Measurements from ENCODE around the gene CFB. TPM values are rescaled to one million over a fixed set of nuclear protein-coding genes. Genes with fewer than 3 reads are reported as not detected.
"Not testable (repeated sequence)": the region's sequence is repeated elsewhere in the genome, so short reads cannot be mapped to it uniquely, and the experiment has no call there.

CFB gene
- total and polyA plus RNA-seq, 2 donors (not counting 3 experiments of a cell fraction or from before 2014, with no cell fraction given): 0.87 to 1.5 TPM

DNA sequence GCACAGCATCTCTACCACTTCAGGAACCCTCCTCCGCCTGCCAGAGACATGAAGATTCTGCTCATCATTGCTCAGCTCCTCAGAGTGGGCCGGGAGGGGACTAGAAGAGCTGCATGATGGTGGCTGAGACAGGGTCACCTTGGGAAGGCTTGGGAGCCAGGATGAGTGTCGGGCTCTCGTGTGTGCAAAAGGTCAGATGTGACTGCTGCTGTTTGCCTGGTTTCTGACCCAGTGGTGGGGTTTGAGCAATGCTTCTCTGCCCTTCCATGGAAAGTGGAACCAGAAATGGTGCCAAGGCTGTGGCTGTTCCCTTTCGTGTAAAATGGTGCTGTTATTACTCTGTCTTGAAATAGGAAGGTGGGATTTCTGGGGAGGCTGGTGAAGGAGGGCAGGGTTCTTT, 35.1 kb downstream of the CFB start:
- H2AFZ ChIP-seq (ENCODE audit: low read depth, low read length); BruUV-seq (replicated peaks); POLR2A ChIA-PET; H3K9me1 ChIP-seq (replicated peaks; ENCODE audit: control insufficient read depth, extremely low read depth, insufficient read depth, low read length); intact Hi-C loops (cut with micrococcal nuclease); H3K4me3 ChIP-seq (replicated peaks in 1 of 3; ENCODE audit: insufficient read depth in 1 of 3, low read depth in 1 of 3, low read length in 3 of 3); H3K79me2 ChIP-seq (ENCODE audit: control insufficient read depth, insufficient read depth, low read length); H4K20me1 ChIP-seq (replicated peaks; ENCODE audit: control insufficient read depth, extremely low read depth, insufficient read depth, low read length); H3K27me3 ChIP-seq (ENCODE audit: control insufficient read depth in 2 of 2, insufficient read depth in 2 of 2, low read length in 2 of 2); H3K9ac ChIP-seq (replicated peaks; ENCODE audit: extremely low read depth, insufficient read depth, low read length); H3K27ac ChIP-seq (ENCODE audit: insufficient read depth, low read depth, low read length); H3K9me3 ChIP-seq (replicated peaks; ENCODE audit: control insufficient read depth, insufficient read depth, low read length); dilution Hi-C loops (cut with MboI; ENCODE audit: extremely low pct_ligation_motif_present, low sequenced_read_pairs); DNase-seq (ENCODE audit: low read depth, low spot score); H3K4me2 ChIP-seq (ENCODE audit: insufficient read depth, low read length); H3K4me1 ChIP-seq (ENCODE audit: control insufficient read depth, extremely low read depth, insufficient read depth, low read length): not testable (repeated sequence)
- peak; percentile 47 for FAIRE-seq
- CTCF ChIA-PET: interaction anchor here (2.4 kb wide), 1 partner anchor 29 kb away, joined by 9 read pairs; no protein-coding TSS in a partner anchor
- H3K36me3 ChIP-seq (ENCODE audit: control insufficient read depth in 2 of 2, extremely low read depth in 1 of 2, insufficient read depth in 2 of 2, low read length in 2 of 2): peaks cover 0 to 10% of the 10 kb centered on the region in 2 experiments

DNA sequence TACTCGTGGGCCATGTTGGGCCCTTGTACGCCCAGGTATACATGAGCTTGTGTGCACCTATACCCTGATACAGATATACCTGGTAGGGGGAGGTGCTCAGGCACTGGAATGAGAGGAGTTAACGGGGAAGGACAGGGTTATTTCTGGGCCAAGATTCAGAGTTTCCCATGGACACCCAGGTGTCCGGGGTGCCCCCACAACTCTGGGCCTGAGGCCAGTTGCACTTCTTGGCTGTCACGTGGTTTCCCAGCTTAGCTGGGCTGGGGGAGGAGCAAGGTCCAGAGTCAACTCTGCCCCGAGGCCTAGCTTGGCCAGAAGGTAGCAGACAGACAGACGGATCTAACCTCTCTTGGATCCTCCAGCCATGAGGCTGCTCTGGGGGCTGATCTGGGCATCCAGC, 35.8 kb downstream of the CFB start, which contains the start of gene C4A:
TSS of gene C4A (plus strand) at position 314 of the 400 bp plus-strand sequence. CDS start at position 365, 51 bp downstream.
- H3K4me2 ChIP-seq (ENCODE audit: insufficient read depth, low read length); H3K9ac ChIP-seq (replicated peaks; ENCODE audit: extremely low read depth, insufficient read depth, low read length); H4K20me1 ChIP-seq (replicated peaks; ENCODE audit: control insufficient read depth, extremely low read depth, insufficient read depth, low read length); dilution Hi-C loops (cut with MboI; ENCODE audit: extremely low pct_ligation_motif_present, low sequenced_read_pairs); DNase-seq (ENCODE audit: low read depth, low spot score); intact Hi-C loops (cut with micrococcal nuclease); H3K9me3 ChIP-seq (replicated peaks; ENCODE audit: control insufficient read depth, insufficient read depth, low read length); H2AFZ ChIP-seq (ENCODE audit: low read depth, low read length); H3K9me1 ChIP-seq (replicated peaks; ENCODE audit: control insufficient read depth, extremely low read depth, insufficient read depth, low read length); H3K27me3 ChIP-seq (ENCODE audit: control insufficient read depth in 2 of 2, insufficient read depth in 2 of 2, low read length in 2 of 2); H3K4me3 ChIP-seq (replicated peaks in 1 of 3; ENCODE audit: insufficient read depth in 1 of 3, low read depth in 1 of 3, low read length in 3 of 3); BruUV-seq (replicated peaks); H3K27ac ChIP-seq (ENCODE audit: insufficient read depth, low read depth, low read length); H3K4me1 ChIP-seq (ENCODE audit: control insufficient read depth, extremely low read depth, insufficient read depth, low read length); H3K79me2 ChIP-seq (ENCODE audit: control insufficient read depth, insufficient read depth, low read length); POLR2A ChIA-PET; CTCF ChIA-PET; FAIRE-seq: not testable (repeated sequence)
- peaks cover 0 to 10% of the 10 kb centered on the region in 2 experiments for H3K36me3 ChIP-seq (ENCODE audit: control insufficient read depth in 2 of 2, extremely low read depth in 1 of 2, insufficient read depth in 2 of 2, low read length in 2 of 2)

DNA sequence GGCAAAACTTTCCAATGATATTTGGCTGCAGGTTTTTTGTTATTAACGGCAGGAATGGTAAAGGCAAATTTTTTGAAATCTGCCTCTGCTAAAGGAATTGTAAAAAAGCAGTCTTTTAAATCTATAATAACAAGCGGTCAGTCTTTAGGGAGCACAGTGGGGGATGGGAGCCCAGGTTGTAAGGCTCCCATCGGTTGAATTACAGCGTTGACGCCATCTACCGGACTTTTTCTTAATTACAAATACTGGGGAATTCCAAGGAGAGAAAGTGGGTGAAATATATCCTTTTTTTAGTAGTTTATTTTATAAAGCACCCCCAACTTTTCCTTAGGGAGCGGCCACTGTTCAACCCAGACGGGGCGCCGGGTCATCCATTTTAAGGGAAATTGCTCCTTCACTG, 43.5 kb downstream of the CFB start:
- H3K4me1 ChIP-seq (ENCODE audit: control insufficient read depth, extremely low read depth, insufficient read depth, low read length); H3K4me3 ChIP-seq (replicated peaks in 1 of 3; ENCODE audit: insufficient read depth in 1 of 3, low read depth in 1 of 3, low read length in 3 of 3); H3K27ac ChIP-seq (ENCODE audit: insufficient read depth, low read depth, low read length); DNase-seq (ENCODE audit: low read depth, low spot score); H3K9me1 ChIP-seq (replicated peaks; ENCODE audit: control insufficient read depth, extremely low read depth, insufficient read depth, low read length); intact Hi-C loops (cut with micrococcal nuclease); H4K20me1 ChIP-seq (replicated peaks; ENCODE audit: control insufficient read depth, extremely low read depth, insufficient read depth, low read length); H3K79me2 ChIP-seq (ENCODE audit: control insufficient read depth, insufficient read depth, low read length); dilution Hi-C loops (cut with MboI; ENCODE audit: extremely low pct_ligation_motif_present, low sequenced_read_pairs); H3K4me2 ChIP-seq (ENCODE audit: insufficient read depth, low read length); H3K9me3 ChIP-seq (replicated peaks; ENCODE audit: control insufficient read depth, insufficient read depth, low read length); H3K36me3 ChIP-seq (ENCODE audit: control insufficient read depth in 2 of 2, extremely low read depth in 1 of 2, insufficient read depth in 2 of 2, low read length in 2 of 2); BruUV-seq (replicated peaks); H2AFZ ChIP-seq (ENCODE audit: low read depth, low read length); CTCF ChIA-PET; FAIRE-seq; POLR2A ChIA-PET; H3K27me3 ChIP-seq (ENCODE audit: control insufficient read depth in 2 of 2, insufficient read depth in 2 of 2, low read length in 2 of 2); H3K9ac ChIP-seq (replicated peaks; ENCODE audit: extremely low read depth, insufficient read depth, low read length): not testable (repeated sequence)

DNA sequence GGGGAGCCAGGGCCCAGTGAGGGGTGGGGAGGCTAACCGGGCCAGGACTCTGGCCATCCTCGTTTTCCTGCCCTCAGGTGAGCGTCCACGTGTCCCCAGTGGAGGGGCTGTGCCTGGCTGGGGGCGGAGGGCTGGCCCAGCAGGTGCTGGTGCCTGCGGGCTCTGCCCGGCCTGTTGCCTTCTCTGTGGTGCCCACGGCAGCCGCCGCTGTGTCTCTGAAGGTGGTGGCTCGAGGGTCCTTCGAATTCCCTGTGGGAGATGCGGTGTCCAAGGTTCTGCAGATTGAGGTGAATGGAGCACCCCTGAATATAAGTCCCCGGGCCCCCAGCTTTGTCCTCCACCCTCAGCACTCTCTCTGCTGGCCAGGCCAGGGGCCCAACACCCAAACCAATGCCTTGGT, 48.5 kb downstream of the CFB start:
- POLR2A ChIA-PET; H4K20me1 ChIP-seq (replicated peaks; ENCODE audit: control insufficient read depth, extremely low read depth, insufficient read depth, low read length); intact Hi-C loops (cut with micrococcal nuclease); FAIRE-seq; DNase-seq (ENCODE audit: low read depth, low spot score); H3K9me3 ChIP-seq (replicated peaks; ENCODE audit: control insufficient read depth, insufficient read depth, low read length); H3K27ac ChIP-seq (ENCODE audit: insufficient read depth, low read depth, low read length); BruUV-seq (replicated peaks); dilution Hi-C loops (cut with MboI; ENCODE audit: extremely low pct_ligation_motif_present, low sequenced_read_pairs); H2AFZ ChIP-seq (ENCODE audit: low read depth, low read length); H3K9ac ChIP-seq (replicated peaks; ENCODE audit: extremely low read depth, insufficient read depth, low read length); H3K4me1 ChIP-seq (ENCODE audit: control insufficient read depth, extremely low read depth, insufficient read depth, low read length); H3K27me3 ChIP-seq (ENCODE audit: control insufficient read depth in 2 of 2, insufficient read depth in 2 of 2, low read length in 2 of 2); CTCF ChIA-PET; H3K4me2 ChIP-seq (ENCODE audit: insufficient read depth, low read length); H3K4me3 ChIP-seq (replicated peaks in 1 of 3; ENCODE audit: insufficient read depth in 1 of 3, low read depth in 1 of 3, low read length in 3 of 3); H3K9me1 ChIP-seq (replicated peaks; ENCODE audit: control insufficient read depth, extremely low read depth, insufficient read depth, low read length); H3K36me3 ChIP-seq (ENCODE audit: control insufficient read depth in 2 of 2, extremely low read depth in 1 of 2, insufficient read depth in 2 of 2, low read length in 2 of 2); H3K79me2 ChIP-seq (ENCODE audit: control insufficient read depth, insufficient read depth, low read length): not testable (repeated sequence)
